ENCODE measurements around the gene MAST1. TPM values are rescaled to one million over a fixed set of nuclear protein-coding genes. Genes with fewer than 3 reads are reported as not detected.

MAST1 gene
- total and polyA plus RNA-seq, 2 donors (not counting 1 experiment from before 2014, with no cell fraction given) = 0.39 to 1.1 TPM

- Mint-ChIP-seq H3K4me1 (peaks cover 10% of the 10 kb centered on the region), H3K27ac (no peak overlapping the region), H3K27me3 (no peaks in the 10 kb centered on the region), H3K4me3 (no peak overlapping the region), H3K9me3 (ENCODE audit: insufficient read depth) (no peaks in the 10 kb centered on the region)
- no peak for ATAC-seq (ENCODE audit: low read depth)
- Histone ChIP-seq H3K27ac (ENCODE audit: low read length in 2 of 2) (no peak overlapping the region), H3K79me2 (ENCODE audit: control insufficient read depth, insufficient read depth, low read length) (peaks cover 9% of the 10 kb centered on the region), H2AFZ (ENCODE audit: insufficient read depth, low read depth, low read length, poor library complexity, severe bottlenecking) (no peak overlapping the region), H3K9ac (ENCODE audit: low read length) (no peak overlapping the region), H4K20me1 (ENCODE audit: control insufficient read depth, insufficient read depth, low read length, poor library complexity, severe bottlenecking) (peaks cover 3% of the 10 kb centered on the region), H3K4me2 (replicated peaks; ENCODE audit: low read depth, low read length, poor library complexity, severe bottlenecking) (no peak overlapping the region), H3K36me3 (replicated peaks in 1 of 2; ENCODE audit: control extremely low read depth in 1 of 2, control insufficient read depth in 1 of 2, extremely low read depth in 1 of 2, insufficient read depth in 2 of 2, low read length in 1 of 2) (peaks cover 0 to 40% of the 10 kb centered on the region in 2 experiments), H3K4me3 (ENCODE audit: control extremely low read depth in 1 of 5, extremely low read depth in 1 of 5, insufficient read depth in 1 of 5, low read depth in 2 of 5, low read length in 4 of 5) (no peak overlapping the region), H3K27me3 (replicated peaks in 1 of 4; ENCODE audit: control extremely low read depth in 1 of 4, control insufficient read depth in 3 of 4, insufficient read depth in 4 of 4, low read length in 3 of 4) (no peaks in the 10 kb centered on the region), H3K9me3 (ENCODE audit: control extremely low read depth in 1 of 3, control insufficient read depth in 2 of 3, insufficient read depth in 1 of 3, low read length in 2 of 3) (no peaks in the 10 kb centered on the region), H3K4me1 (ENCODE audit: control insufficient read depth in 2 of 2, insufficient read depth in 2 of 2, low read length in 2 of 2) (peaks cover 8% of the 10 kb centered on the region in 2 donors)
- WGBS (ENCODE audit: insufficient coverage) = 100% methylated on average over 17 of the region's 17 CpGs
- ChIA-PET CTCF (no interaction called here), POLR2A (no interaction called here)
- TF ChIP-seq EZH2 (IDR thresholded peaks at IDR 0.05; ENCODE audit: borderline replicate concordance, insufficient read depth, low read depth, low read length, poor library complexity, severe bottlenecking) (no peak), CTCF (IDR thresholded peaks at IDR 0.05) (no peak)
- DNase-seq = no peak
- intact Hi-C loops (cut with micrococcal nuclease) = no loop called here
These were observed 58.1 kb downstream of the MAST1 start for GRCh38 chr19:12896460-12896859.

GRCh38 chr19:12899891-12900518 lies 61.7 kb downstream of the MAST1 start:
- CTCF ChIA-PET = interaction anchor here (0.9 to 1.1 kb wide), 2 partner anchors 10 to 14 kb away, joined by 4 read pairs; partner anchors contain the start of gene GCDH
- Histone ChIP-seq H4K20me1 (ENCODE audit: control insufficient read depth, insufficient read depth, low read length, poor library complexity, severe bottlenecking) (no peaks in the 10 kb centered on the region), H3K27ac (ENCODE audit: low read length in 2 of 2) (no peak overlapping the region), H3K79me2 (ENCODE audit: control insufficient read depth, insufficient read depth, low read length) (no peaks in the 10 kb centered on the region), H2AFZ (ENCODE audit: insufficient read depth, low read depth, low read length, poor library complexity, severe bottlenecking) (no peak overlapping the region), H3K9ac (ENCODE audit: low read length) (no peak overlapping the region), H3K9me3 (ENCODE audit: control extremely low read depth in 1 of 3, control insufficient read depth in 2 of 3, insufficient read depth in 1 of 3, low read length in 2 of 3) (no peaks in the 10 kb centered on the region), H3K36me3 (replicated peaks in 1 of 2; ENCODE audit: control extremely low read depth in 1 of 2, control insufficient read depth in 1 of 2, extremely low read depth in 1 of 2, insufficient read depth in 2 of 2, low read length in 1 of 2) (peaks cover 0 to 27% of the 10 kb centered on the region in 2 experiments), H3K4me3 (ENCODE audit: control extremely low read depth in 1 of 5, extremely low read depth in 1 of 5, insufficient read depth in 1 of 5, low read depth in 2 of 5, low read length in 4 of 5) (no peak overlapping the region), H3K4me2 (replicated peaks; ENCODE audit: low read depth, low read length, poor library complexity, severe bottlenecking) (no peak overlapping the region), H3K4me1 (ENCODE audit: control insufficient read depth in 2 of 2, insufficient read depth in 2 of 2, low read length in 2 of 2) (no peaks in the 10 kb centered on the region), H3K27me3 (replicated peaks in 1 of 4; ENCODE audit: control extremely low read depth in 1 of 4, control insufficient read depth in 3 of 4, insufficient read depth in 4 of 4, low read length in 3 of 4) (no peaks in the 10 kb centered on the region)
- WGBS (ENCODE audit: insufficient coverage) = 71% methylated on average over 10 of the region's 10 CpGs
- TF ChIP-seq EZH2 (IDR thresholded peaks at IDR 0.05; ENCODE audit: borderline replicate concordance, insufficient read depth, low read depth, low read length, poor library complexity, severe bottlenecking) = no peak
- no peak for TF ChIP-seq CTCF (IDR thresholded peaks at IDR 0.05)
- Mint-ChIP-seq H3K27me3 (no peaks in the 10 kb centered on the region), H3K4me3 (no peak overlapping the region), H3K4me1 (no peaks in the 10 kb centered on the region), H3K9me3 (ENCODE audit: insufficient read depth) (no peaks in the 10 kb centered on the region), H3K27ac (no peak overlapping the region)
- POLR2A ChIA-PET = no interaction called here
- DNase-seq (no peak), ATAC-seq (ENCODE audit: low read depth) (no peak)
- intact Hi-C loops (cut with micrococcal nuclease) = no loop called here
